ENCODE measurements around the gene VAPB.

VAPB gene

GRCh38 chr20:58438970-58439808 is 50.2 kb downstream of the VAPB start:
- no peak for DNase-seq

GRCh38 chr20:58440021-58440767 is 51.2 kb downstream of the VAPB start:
- no peak for DNase-seq

- DNase-seq = no peak
Observed at GRCh38 chr20:58441723-58442122, 52.7 kb downstream of the VAPB start.

- DNase-seq = no peak
Observed at GRCh38 chr20:58444746-58445255, 55.8 kb downstream of the VAPB start.

- no peak for DNase-seq
Observed at GRCh38 chr20:58446264-58446959, 57.4 kb downstream of the VAPB start.

- DNase-seq = no peak
Observed at GRCh38 chr20:58446960-58447265, 57.9 kb downstream of the VAPB start.

GRCh38 chr20:58447511-58448391 is 58.7 kb downstream of the VAPB start:
- peak; percentile 50 to 54 for DNase-seq

- DNase-seq = no peak
Observed at GRCh38 chr20:58448958-58449357, 59.9 kb downstream of the VAPB start.

GRCh38 chr20:58449681-58450221 is 60.7 kb downstream of the VAPB start:
- no peak for DNase-seq

- DNase-seq = no peak
Observed at GRCh38 chr20:58450254-58450653, 61.2 kb downstream of the VAPB start.

- no peak for DNase-seq
Observed at GRCh38 chr20:58452667-58453255, 63.7 kb downstream of the VAPB start.

GRCh38 chr20:58453391-58453790 is 64.4 kb downstream of the VAPB start:
- DNase-seq = no peak

- no peak for DNase-seq
Observed at GRCh38 chr20:58454460-58454859, 65.4 kb downstream of the VAPB start.

- DNase-seq = no peak
Observed at GRCh38 chr20:58457083-58457695, 68.2 kb downstream of the VAPB start.

- DNase-seq = no peak
Observed at GRCh38 chr20:58458342-58459057, 69.5 kb downstream of the VAPB start.

GRCh38 chr20:58459058-58459750 is 70.2 kb downstream of the VAPB start:
- no peak for DNase-seq

GRCh38 chr20:58461104-58461503 is 72.1 kb downstream of the VAPB start:
- DNase-seq = no peak

- no peak for DNase-seq
Observed at GRCh38 chr20:58461899-58462298, 72.9 kb downstream of the VAPB start.

GRCh38 chr20:58463256-58463655 is 74.2 kb downstream of the VAPB start:
- DNase-seq = no peak

GRCh38 chr20:58464838-58465237 is 75.8 kb downstream of the VAPB start:
- no peak for DNase-seq

Measured in activated CD4-positive, alpha-beta T cell treated with anti-CD3 and anti-CD28 coated beads, Interleukin-2, amount 50 U/mL, for 4 hours (primary cell).